Muscle of back (tissue), 11 donors: Measurements from ENCODE around the gene MRPS34. TPM values are rescaled to one million over a fixed set of nuclear protein-coding genes. Genes with fewer than 3 reads are reported as not detected.
"Not testable (repeated sequence)": the region's sequence is repeated elsewhere in the genome, so short reads cannot be mapped to it uniquely, and the experiment has no call there.

Experiments
- DNase-seq, 3 donors: peaks; one replicate each; pipeline versions ENCODE4 v3.0.0 to v3.0.0-alpha.2; 2013
- polyA plus RNA-seq, 10 donors: library from polyadenylated mRNA; unstranded; fragments of 120-200 nt; gene quantifications; one replicate each; pipeline ENCODE4 v1.2.1, GENCODE V29; 2013; ENCODE audit not compliant: insufficient read length in 10 of 10

The MRPS34 gene
- polyA plus RNA-seq, 10 donors, result 31.4 to 56.5 (median 38.5) TPM

GRCh38 chr16:1799263-1799662 lies 26.3 kb upstream of the MRPS34 start:
- not testable (repeated sequence) for DNase-seq

GRCh38 chr16:1794908-1795666 lies 22.2 kb upstream of the MRPS34 start:
- peak in 1 of 3 donors; percentile 2 for DNase-seq

DNA sequence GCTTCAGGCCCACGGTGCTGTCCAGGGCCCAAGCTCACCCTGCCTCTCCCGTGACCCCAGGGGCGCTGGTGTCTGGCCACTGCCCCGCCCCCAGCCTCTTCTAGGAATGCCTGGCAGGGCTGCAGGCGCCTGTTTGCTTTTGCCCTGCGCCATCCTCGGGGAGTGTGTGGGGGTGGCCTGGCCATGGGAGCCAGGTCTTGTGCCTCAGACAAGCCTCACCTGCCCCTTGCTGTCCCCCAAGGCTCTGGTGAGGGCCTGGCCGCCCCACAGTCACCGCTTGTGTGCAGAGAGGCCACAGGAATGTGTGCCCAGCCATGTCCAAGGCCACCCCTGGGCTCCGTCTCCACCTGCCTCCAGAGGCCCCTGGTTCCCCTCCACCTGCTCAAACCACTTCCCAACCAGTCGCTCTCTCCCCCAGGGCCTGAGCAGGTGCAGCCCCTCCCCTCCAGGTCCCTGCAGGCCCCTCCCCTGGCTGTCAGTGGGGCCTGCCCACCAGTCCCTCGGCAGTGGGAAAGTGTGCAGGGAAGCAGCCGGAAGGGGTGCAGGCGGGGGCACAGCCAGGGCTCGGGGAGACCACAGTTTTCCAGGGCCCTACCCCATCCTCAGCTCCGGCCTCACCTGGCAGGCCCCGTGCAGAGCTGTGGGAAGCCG lies 21.4 kb upstream of the MRPS34 start:
- DNase-seq, result peak in 1 of 3 donors; percentile 1

DNA sequence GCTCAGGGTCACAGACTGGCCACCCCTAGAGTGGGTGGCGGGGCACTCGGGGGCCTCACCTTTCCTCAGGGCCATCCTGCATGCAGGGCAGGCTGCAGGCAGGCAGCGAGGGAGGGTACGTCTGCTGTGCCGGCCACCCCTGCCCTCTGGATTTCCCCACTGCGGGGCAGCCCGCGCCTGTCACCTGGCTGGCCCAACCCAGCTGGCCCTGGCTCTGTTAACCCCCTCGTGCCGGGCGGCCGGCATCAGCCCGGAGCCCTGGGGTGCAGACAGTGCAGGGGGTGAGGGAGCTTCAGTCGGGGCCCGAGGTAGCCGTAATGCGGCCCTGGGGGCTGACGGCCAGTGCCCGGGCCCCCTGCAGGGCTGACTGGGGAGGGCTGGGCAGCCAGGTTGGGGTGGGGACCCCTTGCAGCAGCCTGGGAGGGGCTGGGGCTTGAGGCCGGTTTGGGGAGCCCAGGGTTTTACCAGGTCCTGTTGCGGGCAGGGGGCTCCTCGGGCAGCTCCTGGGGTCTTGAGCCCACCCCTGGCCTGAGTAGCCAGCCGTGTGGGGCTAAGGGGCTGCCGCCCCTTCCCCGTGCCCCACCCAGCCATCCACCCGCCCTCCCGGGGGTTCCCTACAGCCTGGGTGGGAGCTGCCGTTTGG lies 20.8 kb upstream of the MRPS34 start, which contains the start of gene IGFALS:
Gene IGFALS, minus strand, starts transcription at position 128 of the 643 bp plus-strand sequence. Its CDS starts 53 bp downstream, at position 75.
- DNase-seq, result peak in 1 of 3 donors; percentile 1

- DNase-seq, result peak in 1 of 3 donors; percentile 1
These were observed 20.1 kb upstream of the MRPS34 start for GRCh38 chr16:1792836-1793577.

- peak in 1 of 3 donors; percentile 2 for DNase-seq
These were observed 19.2 kb upstream of the MRPS34 start for GRCh38 chr16:1791943-1792812.

GRCh38 chr16:1791256-1791942 lies 18.5 kb upstream of the MRPS34 start:
- DNase-seq, result no peak

DNA sequence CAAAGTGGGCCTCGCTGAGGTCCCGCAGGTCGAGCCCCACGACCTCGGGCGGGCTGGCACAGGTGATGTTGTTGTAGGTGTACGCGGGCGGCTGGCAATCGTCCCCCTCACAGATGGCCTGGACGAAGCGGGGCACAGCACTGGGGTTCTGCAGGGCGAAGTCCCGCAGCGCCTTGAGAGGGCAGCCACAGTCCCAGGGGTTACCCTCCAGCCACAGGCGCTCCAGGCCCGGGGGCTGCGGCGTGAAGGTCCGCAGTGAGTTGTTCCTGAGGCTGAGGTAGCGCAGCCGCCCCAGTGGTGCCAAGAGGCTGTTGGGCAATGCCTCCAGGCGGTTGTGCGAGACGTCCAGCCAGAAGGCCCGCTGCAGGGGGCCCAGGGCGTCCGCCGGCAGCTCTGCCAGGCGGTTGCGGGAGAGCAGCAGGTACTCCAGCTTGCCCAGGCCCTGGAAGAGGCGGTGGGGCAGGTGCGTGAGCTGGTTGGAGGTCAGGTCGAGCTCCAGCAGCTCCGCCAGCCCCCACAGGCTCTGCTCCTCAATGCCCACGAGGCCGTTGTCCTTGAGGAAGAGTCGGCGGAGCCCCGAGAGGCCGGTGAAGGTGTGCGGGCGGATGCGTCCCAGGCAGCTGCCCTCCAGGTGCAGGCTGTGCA lies 17.8 kb upstream of the MRPS34 start:
- no peak for DNase-seq

DNA sequence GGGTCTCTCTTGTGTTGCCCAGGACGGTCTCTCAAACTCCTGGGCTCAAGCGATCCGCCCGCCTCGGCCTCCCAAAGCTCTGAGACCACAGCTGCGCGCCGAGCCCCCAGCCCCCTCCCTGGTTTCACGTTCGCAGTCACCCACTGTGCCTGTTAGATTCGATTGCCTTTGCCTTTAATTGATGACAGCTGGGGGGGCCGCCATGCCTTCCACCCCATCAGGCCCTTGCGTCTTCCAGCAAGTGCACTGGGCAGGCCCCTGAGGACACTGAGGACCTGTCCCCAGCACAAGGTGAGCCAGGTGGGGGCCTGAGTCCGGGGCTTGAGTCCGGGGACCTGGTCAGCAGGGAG lies 17.3 kb upstream of the MRPS34 start:
- no peak for DNase-seq

DNA sequence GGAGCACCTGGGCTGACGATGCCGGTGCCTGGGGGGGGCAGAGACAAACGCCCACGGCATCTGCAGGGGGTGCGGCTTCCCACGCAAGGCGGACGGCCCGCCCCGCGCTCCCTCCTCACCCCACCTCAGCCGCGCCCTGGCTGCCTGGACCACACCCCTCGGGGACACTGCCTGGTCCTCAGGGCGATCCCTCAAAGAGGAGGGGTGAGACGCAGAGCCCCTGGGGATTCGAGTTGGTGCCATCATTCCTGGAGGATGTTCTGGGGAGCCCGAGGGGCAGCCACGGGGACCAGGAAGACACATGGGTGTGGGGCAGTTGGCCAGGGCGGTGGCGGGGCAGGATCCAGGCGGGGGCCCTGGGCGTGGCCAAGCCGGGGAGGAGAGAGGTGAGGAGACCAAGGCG lies 16.7 kb upstream of the MRPS34 start:
- DNase-seq, result no peak

GRCh38 chr16:1788708-1789100 lies 15.8 kb upstream of the MRPS34 start:
- peak in 1 of 3 donors; percentile 27 for DNase-seq

- no peak for DNase-seq
These were observed 15.3 kb upstream of the MRPS34 start for GRCh38 chr16:1788095-1788707.

- DNase-seq, result peak in 1 of 3 donors; percentile 2
These were observed 14.6 kb upstream of the MRPS34 start for GRCh38 chr16:1787322-1788094.

DNA sequence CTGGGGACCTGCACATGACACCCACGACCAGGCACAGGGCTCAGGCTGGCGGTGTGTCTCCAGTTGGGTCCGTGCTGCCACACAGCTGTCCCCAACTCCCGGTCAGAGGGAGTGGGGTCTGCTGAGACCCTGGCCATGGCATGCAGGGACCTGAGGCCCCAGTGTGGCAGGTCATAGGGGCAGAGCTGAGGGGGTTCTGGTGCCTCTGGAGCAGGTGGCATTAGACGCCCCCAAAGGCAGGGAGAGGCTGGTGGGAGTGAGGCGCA lies 14.1 kb upstream of the MRPS34 start:
- DNase-seq, result no peak

GRCh38 chr16:1786242-1787055 lies 13.5 kb upstream of the MRPS34 start:
- peak in 1 of 3 donors; percentile 0 for DNase-seq

- DNase-seq, result no peak
These were observed 12.9 kb upstream of the MRPS34 start for GRCh38 chr16:1785846-1786170.

DNA sequence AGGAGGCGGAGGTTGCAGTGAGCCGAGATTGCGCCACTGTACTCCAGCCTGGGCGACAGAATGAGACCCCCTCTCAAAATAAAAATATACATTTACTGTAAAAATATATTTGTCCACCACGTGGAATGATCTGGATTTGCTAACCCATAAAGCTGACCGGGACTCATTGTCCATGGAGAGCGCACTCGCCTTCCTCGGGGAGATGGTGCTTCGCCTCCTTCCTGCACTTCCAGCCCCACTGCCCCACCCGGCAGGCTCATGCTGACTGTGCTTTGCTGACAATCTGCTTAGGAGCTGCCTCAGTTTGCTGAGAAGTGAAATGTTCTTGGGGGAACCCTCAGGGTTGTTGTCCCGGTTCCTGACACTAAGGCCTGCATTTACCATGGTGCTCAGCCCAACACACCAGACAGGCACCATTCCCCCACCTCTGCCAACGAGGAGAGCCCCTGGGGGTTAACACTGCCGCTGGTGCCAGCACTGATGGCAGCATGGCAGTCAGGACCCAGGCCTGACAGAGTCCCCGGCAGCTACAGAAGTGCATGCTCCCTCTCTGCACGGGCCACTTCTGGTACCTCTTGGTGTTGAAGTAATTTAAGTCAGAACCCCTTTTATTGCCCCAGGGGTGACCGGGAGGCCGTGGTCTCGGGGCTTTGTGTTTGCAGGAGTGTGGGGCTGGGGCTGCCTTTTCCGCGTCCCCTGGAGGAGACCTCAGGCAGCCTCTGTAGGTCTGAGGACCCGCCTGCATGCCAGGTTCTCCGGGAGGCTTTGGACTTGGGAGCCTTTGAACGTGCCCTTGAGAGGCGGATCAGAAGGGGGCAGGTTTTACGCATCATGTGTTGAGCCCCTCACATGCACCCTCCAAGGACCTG lies 12.3 kb upstream of the MRPS34 start:
- DNase-seq, result peak in 1 of 3 donors; percentile 0
